Panc1 (cell line): ENCODE data around the gene CHPF2. TPM values are rescaled to one million over a fixed set of nuclear protein-coding genes. Genes with fewer than 3 reads are reported as not detected.

Experiments
- ATAC-seq: fragments of 200-7000 bp; cut with Tn5 transposase; 2 replicates; pipeline ENCODE4 v1.9.1; 2020; ENCODE audit warnings: mild to moderate bottlenecking, moderate library complexity
- BruUV-seq: library from RNA; stranded (reverse); fragments of 400-500 nt; replicated peaks from 2 replicates; lab custom pipeline; 2021; lab: Mats Ljungman, UMichigan
- CTCF ChIA-PET: fragments of 300-600 bp; sonication (Branson Sonifier 250); formaldehyde crosslinking; loops from one replicate; lab custom pipeline; 2022; ENCODE audit warnings: antibody characterized with exemption; lab: Charles Lee
- POLR2A ChIA-PET: fragments of 300-600 bp; sonication (Branson Sonifier 250); formaldehyde crosslinking; loops from one replicate; lab custom pipeline; 2022; ENCODE audit warnings: antibody characterized with exemption; lab: Charles Lee
- DNase-seq: peaks from one replicate; pipeline ENCODE4 v3.0.0-alpha.2; 2010; ENCODE audit warnings: low read depth, low spot score
- H3K27ac ChIP-seq: 2 replicates; pipeline ENCODE4 v1.5.1; 2011; ENCODE audit warnings: mild to moderate bottlenecking, low read length, inconsistent platforms
- H3K27me3 ChIP-seq: fragments of 200-500 bp; sonication (Bioruptor generic); 2 replicates; pipeline ENCODE4 v1.6.0; 2014; ENCODE audit warnings: low read length, inconsistent platforms; ENCODE audit not compliant: control insufficient read depth, insufficient read depth
- H3K36me3 ChIP-seq: fragments of 200-500 bp; sonication (Bioruptor generic); 2 replicates; pipeline ENCODE4 v1.5.1; 2014; ENCODE audit warnings: inconsistent platforms, mild to moderate bottlenecking, low read length, moderate library complexity; ENCODE audit not compliant: control insufficient read depth, insufficient read depth
- H3K4me1 ChIP-seq: 2 replicates; pipeline ENCODE4 v1.5.1; 2011; ENCODE audit warnings: inconsistent platforms, mild to moderate bottlenecking, low read length, moderate library complexity; ENCODE audit not compliant: control insufficient read depth, insufficient read depth
- H3K4me3 ChIP-seq, 2 experiments: 2 replicates each; pipeline ENCODE4 v1.5.1; 2011 to 2012; ENCODE audit warnings: low read depth in 2 of 2, low read length in 2 of 2, mild to moderate bottlenecking in 2 of 2, inconsistent platforms in 1 of 2, moderate library complexity in 1 of 2
- H3K9me3 ChIP-seq: fragments of 200-500 bp; sonication (Bioruptor generic); 2 replicates; pipeline ENCODE4 v1.5.1; 2014; ENCODE audit warnings: low read depth, mild to moderate bottlenecking, inconsistent platforms, low read length, moderate library complexity; ENCODE audit not compliant: control insufficient read depth, insufficient read depth
- POLR2AphosphoS5 ChIP-seq: IDR thresholded peaks from 2 replicates; pipeline ENCODE4 v1.6.1; 2012; ENCODE audit warnings: mild to moderate bottlenecking, low read depth, low read length, moderate library complexity
- SIN3A ChIP-seq: IDR thresholded peaks from 2 replicates; pipeline ENCODE4 v1.6.1; 2012; ENCODE audit warnings: low read depth, mild to moderate bottlenecking, low read length, moderate library complexity, borderline replicate concordance; ENCODE audit not compliant: insufficient read depth
- TCF7L2 ChIP-seq: IDR thresholded peaks from 2 replicates; pipeline ENCODE4 v1.6.1; 2011; ENCODE audit warnings: mild to moderate bottlenecking, low read depth, low read length, inconsistent platforms
- in situ Hi-C: cut with HindIII; loops from 2 replicates; pipeline ENCODE4 v1.10.0; 2016; ENCODE audit warnings: low sequenced_read_pairs, low pct_unique_long_range_greater_than_20kb
- intact Hi-C: fragments of 100-400 bp; cut with micrococcal nuclease; formaldehyde crosslinking; loops from one replicate; pipeline ENCODE4 v1.10.0; 2022; ENCODE audit not compliant: unreplicated experiment
- total RNA-seq: library from RNA; stranded (reverse); gene quantifications from one replicate; pipeline ENCODE4 v1.2.1, GENCODE V29; 2021; ENCODE audit not compliant: unreplicated experiment
- TF ChIP-seq, protein P1 (sequence below), 2 experiments: IDR thresholded peaks; 2 replicates each; pipeline ENCODE4 v1.6.1; 2011 to 2012; ENCODE audit warnings: low read depth in 2 of 2, control low read depth in 1 of 2, low read length in 1 of 2, mild to moderate bottlenecking in 1 of 2, moderate library complexity in 1 of 2; ENCODE audit not compliant: insufficient read depth in 1 of 2
- TF ChIP-seq, protein P2 (sequence below): fragments of 450-650 bp; IDR thresholded peaks from 2 replicates; pipeline ENCODE4 v1.5.1; 2017; ENCODE audit warnings: mild to moderate bottlenecking

Gene CHPF2
- total RNA-seq, 1 experiment from 2014 or later = 44.9 TPM

DNA sequence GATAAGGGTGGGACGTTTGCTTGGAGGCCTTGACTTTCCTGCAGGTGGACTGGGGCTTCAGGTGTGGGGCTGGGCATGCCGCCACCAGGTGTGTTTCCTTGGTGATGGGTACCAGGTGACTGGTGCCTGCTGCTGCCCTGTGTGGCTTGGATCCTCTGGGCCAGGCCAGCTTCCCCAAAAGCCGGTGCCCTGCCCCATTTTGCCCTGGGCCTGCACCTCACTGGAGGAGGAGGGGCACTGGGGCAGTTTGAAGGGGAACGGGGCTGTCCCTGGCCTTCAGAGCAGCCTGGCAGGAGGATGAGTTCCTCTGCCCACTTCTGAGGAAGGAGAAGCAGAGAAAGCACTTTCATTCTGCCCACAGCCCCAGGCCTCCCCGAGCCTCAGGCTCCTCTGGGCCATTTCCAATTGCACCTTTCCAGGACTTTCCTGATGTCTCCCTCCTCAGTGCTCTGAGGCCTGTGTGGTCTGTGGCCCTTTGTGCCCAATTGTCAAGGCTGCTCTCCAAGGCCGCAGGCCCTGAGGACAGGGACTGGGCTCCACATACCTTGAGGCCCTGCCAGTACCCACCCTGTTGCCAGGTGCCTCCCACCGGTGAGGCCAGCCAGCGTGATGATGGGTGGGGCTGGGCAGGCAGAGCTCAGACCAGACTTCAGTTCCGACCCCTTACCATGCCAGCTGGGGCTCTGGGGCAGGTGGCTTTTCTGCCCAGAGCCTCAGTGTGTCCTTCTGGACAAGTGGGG lies 41.5 kb downstream of the CHPF2 start:
- H3K4me1 ChIP-seq = peaks cover 5% of the 10 kb centered on the region; the same call in 1 of the 2 replicates
- no peak overlapping the region for H3K27ac ChIP-seq
- TF ChIP-seq, protein P1, sequence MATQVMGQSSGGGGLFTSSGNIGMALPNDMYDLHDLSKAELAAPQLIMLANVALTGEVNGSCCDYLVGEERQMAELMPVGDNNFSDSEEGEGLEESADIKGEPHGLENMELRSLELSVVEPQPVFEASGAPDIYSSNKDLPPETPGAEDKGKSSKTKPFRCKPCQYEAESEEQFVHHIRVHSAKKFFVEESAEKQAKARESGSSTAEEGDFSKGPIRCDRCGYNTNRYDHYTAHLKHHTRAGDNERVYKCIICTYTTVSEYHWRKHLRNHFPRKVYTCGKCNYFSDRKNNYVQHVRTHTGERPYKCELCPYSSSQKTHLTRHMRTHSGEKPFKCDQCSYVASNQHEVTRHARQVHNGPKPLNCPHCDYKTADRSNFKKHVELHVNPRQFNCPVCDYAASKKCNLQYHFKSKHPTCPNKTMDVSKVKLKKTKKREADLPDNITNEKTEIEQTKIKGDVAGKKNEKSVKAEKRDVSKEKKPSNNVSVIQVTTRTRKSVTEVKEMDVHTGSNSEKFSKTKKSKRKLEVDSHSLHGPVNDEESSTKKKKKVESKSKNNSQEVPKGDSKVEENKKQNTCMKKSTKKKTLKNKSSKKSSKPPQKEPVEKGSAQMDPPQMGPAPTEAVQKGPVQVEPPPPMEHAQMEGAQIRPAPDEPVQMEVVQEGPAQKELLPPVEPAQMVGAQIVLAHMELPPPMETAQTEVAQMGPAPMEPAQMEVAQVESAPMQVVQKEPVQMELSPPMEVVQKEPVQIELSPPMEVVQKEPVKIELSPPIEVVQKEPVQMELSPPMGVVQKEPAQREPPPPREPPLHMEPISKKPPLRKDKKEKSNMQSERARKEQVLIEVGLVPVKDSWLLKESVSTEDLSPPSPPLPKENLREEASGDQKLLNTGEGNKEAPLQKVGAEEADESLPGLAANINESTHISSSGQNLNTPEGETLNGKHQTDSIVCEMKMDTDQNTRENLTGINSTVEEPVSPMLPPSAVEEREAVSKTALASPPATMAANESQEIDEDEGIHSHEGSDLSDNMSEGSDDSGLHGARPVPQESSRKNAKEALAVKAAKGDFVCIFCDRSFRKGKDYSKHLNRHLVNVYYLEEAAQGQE (IDR thresholded peaks at IDR 0.05; ENCODE audit: insufficient read depth in 1 of 2, low read depth in 2 of 2, low read length in 1 of 2) = no peak
- no peak for TF ChIP-seq TCF7L2
- DNase-seq = no peak
- H3K36me3 ChIP-seq = no peaks in the 10 kb centered on the region
- no peaks in the 10 kb centered on the region for H3K9me3 ChIP-seq
- ChIA-PET CTCF (no interaction called here), POLR2A (no interaction called here)
- in situ Hi-C loops (no loop called here), intact Hi-C loops (no loop called here)
- H3K4me3 ChIP-seq = no peak overlapping the region
- no TSS peak for BruUV-seq
- no peak for ATAC-seq
- H3K27me3 ChIP-seq = no peaks in the 10 kb centered on the region

DNA sequence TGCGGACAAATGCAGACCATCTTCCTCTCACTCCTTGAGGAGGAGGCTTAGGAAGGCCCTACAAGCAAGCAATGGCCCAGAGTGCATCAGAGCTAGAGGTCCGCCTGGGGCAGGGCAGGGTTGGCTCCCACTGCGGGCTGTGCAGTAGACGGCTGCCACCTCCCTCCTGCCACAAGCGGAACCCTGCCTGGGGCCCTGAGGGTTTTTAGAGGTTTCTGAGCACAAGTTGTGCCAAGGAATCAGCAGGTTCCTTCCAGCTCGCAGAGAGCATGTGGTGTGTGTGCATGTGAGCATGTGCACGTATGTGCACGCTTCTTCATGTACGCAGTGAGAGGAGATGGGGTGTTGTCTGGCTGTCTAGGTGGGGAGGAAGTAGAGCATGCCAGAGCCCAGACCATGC lies 42.1 kb downstream of the CHPF2 start:
- no peak for ATAC-seq
- H3K27ac ChIP-seq = no peak overlapping the region
- TF ChIP-seq TCF7L2 (no peak), POLR2AphosphoS5 (no peak), SIN3A (no peak)
- TF ChIP-seq, protein P2, sequence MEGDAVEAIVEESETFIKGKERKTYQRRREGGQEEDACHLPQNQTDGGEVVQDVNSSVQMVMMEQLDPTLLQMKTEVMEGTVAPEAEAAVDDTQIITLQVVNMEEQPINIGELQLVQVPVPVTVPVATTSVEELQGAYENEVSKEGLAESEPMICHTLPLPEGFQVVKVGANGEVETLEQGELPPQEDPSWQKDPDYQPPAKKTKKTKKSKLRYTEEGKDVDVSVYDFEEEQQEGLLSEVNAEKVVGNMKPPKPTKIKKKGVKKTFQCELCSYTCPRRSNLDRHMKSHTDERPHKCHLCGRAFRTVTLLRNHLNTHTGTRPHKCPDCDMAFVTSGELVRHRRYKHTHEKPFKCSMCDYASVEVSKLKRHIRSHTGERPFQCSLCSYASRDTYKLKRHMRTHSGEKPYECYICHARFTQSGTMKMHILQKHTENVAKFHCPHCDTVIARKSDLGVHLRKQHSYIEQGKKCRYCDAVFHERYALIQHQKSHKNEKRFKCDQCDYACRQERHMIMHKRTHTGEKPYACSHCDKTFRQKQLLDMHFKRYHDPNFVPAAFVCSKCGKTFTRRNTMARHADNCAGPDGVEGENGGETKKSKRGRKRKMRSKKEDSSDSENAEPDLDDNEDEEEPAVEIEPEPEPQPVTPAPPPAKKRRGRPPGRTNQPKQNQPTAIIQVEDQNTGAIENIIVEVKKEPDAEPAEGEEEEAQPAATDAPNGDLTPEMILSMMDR = no peak
- TF ChIP-seq, protein P1 (IDR thresholded peaks at IDR 0.05; ENCODE audit: insufficient read depth in 1 of 2, low read depth in 2 of 2, low read length in 1 of 2) = no peak
- H3K9me3 ChIP-seq = no peaks in the 10 kb centered on the region
- no peak for DNase-seq
- BruUV-seq = no TSS peak
- no peak overlapping the region for H3K4me3 ChIP-seq
- in situ Hi-C loops (no loop called here), intact Hi-C loops (no loop called here)
- H3K27me3 ChIP-seq = no peaks in the 10 kb centered on the region
- ChIA-PET CTCF (no interaction called here), POLR2A (no interaction called here)
- H3K36me3 ChIP-seq = no peaks in the 10 kb centered on the region
- peaks cover 5% of the 10 kb centered on the region; the same call in 1 of the 2 replicates for H3K4me1 ChIP-seq
